ENCODE results near the gene CD9. TPM values are rescaled to one million over a fixed set of nuclear protein-coding genes. Genes with fewer than 3 reads are reported as not detected.

Gene CD9
- total and polyA plus RNA-seq, 2 donors = 215 to 554 TPM

- Histone ChIP-seq H3K4me3 (ENCODE audit: low read depth, low read length) (no peak overlapping the region), H3K36me3 (ENCODE audit: insufficient read depth) (no peaks in the 10 kb centered on the region), H3K4me1 (ENCODE audit: insufficient read depth) (no peaks in the 10 kb centered on the region), H3K27ac (ENCODE audit: low read depth) (no peak overlapping the region)
- WGBS = 94% methylated on average over 6 of the region's 6 CpGs
- no peak for DNase-seq (ENCODE audit: extremely low spot score)
Observed at GRCh38 chr12:6236641-6236940, 36.4 kb downstream of the CD9 start.

DNA sequence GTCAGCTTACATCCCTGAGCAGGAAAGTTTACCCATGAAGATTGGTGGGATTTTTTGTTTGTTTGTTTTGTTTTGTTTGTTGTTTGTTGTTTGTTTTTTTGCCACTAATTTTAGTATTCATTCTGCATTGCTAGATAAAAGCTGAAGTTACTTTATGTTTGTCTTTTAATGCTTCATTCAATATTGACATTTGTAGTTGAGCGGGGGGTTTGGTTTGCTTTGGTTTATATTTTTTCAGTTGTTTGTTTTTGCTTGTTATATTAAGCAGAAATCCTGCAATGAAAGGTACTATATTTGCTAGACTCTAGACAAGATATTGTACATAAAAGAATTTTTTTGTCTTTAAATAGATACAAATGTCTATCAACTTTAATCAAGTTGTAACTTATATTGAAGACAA lies 37.6 kb downstream of the CD9 start:
- Histone ChIP-seq H3K4me3 (ENCODE audit: low read depth, low read length) (no peak overlapping the region), H3K36me3 (ENCODE audit: insufficient read depth) (no peaks in the 10 kb centered on the region), H3K4me1 (ENCODE audit: insufficient read depth) (no peaks in the 10 kb centered on the region), H3K27ac (ENCODE audit: low read depth) (no peak overlapping the region)
- WGBS = 90% methylated on average over 1 of the region's 1 CpG
- DNase-seq (ENCODE audit: extremely low spot score) = no peak

DNA sequence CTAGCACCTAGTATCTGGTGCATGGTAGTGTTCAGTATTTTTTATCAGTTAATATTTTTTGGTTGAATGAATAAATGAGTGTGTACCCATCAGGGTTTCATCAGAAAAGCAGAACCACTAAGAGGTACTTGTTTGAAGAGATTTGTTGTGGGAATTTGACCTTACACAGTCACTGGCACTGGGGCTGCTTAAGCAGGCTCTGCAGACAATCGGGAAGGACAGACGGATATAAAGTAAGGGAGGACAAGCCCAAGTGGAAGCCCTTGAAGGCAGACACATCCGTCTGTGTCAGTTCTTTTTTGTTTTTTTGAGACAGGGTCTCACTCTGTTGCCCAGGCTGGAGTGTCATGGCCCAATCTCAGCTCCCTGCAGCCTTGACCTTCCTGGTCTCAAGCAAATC lies 38.7 kb downstream of the CD9 start:
- H3K36me3 ChIP-seq (ENCODE audit: insufficient read depth) = no peaks in the 10 kb centered on the region
- no peak overlapping the region for H3K4me3 ChIP-seq (ENCODE audit: low read depth, low read length)

GRCh38 chr12:6241495-6241894 lies 41.3 kb downstream of the CD9 start:
- no peaks in the 10 kb centered on the region for H3K4me1 ChIP-seq (ENCODE audit: insufficient read depth)
- DNase-seq (ENCODE audit: extremely low spot score) = no peak
- no peaks in the 10 kb centered on the region for H3K36me3 ChIP-seq (ENCODE audit: insufficient read depth)
- 38% methylated on average over 7 of the region's 7 CpGs for WGBS
- no peak overlapping the region for H3K27ac ChIP-seq (ENCODE audit: low read depth)
- H3K4me3 ChIP-seq (ENCODE audit: low read depth, low read length) = no peak overlapping the region

More for the DNA sequence above, 38.7 kb downstream of the CD9 start:
- Histone ChIP-seq H3K4me1 (ENCODE audit: insufficient read depth) (no peaks in the 10 kb centered on the region), H3K27ac (ENCODE audit: low read depth) (no peak overlapping the region)
- no peak for DNase-seq (ENCODE audit: extremely low spot score)
- 93% methylated on average over 3 of the region's 3 CpGs for WGBS

- Histone ChIP-seq H3K36me3 (ENCODE audit: insufficient read depth) (no peaks in the 10 kb centered on the region), H3K4me1 (ENCODE audit: insufficient read depth) (no peaks in the 10 kb centered on the region), H3K4me3 (ENCODE audit: low read depth, low read length) (no peak overlapping the region), H3K27ac (ENCODE audit: low read depth) (no peak overlapping the region)
- WGBS = 72% methylated on average over 2 of the region's 2 CpGs
- no peak for DNase-seq (ENCODE audit: extremely low spot score)
Observed at GRCh38 chr12:6249580-6249979, 49.4 kb downstream of the CD9 start.

DNA sequence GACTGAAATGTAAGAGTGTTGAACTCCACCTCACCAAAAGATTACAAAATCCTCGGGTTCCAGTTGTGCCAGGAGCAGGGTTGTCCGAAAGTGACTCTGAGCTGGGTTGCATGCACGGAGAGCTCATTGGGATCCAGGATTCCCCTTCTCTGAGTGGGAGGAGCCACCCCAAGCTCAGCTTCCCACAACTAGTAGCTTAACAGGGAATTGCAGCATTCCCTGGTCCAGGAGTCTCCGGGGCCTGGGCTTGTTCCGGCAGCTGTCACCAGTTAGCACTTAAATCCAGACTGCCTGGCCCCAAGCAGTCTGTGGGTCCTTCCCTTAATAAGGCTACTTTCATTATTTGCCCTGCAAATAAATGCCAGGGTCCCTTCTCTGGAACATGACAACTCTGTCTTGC lies 50.1 kb downstream of the CD9 start:
- Histone ChIP-seq H3K36me3 (ENCODE audit: insufficient read depth) (no peaks in the 10 kb centered on the region), H3K4me1 (ENCODE audit: insufficient read depth) (no peaks in the 10 kb centered on the region), H3K27ac (ENCODE audit: low read depth) (no peak overlapping the region), H3K4me3 (ENCODE audit: low read depth, low read length) (no peak overlapping the region)
- 55% methylated on average over 5 of the region's 5 CpGs for WGBS
- no peak for DNase-seq (ENCODE audit: extremely low spot score)

DNA sequence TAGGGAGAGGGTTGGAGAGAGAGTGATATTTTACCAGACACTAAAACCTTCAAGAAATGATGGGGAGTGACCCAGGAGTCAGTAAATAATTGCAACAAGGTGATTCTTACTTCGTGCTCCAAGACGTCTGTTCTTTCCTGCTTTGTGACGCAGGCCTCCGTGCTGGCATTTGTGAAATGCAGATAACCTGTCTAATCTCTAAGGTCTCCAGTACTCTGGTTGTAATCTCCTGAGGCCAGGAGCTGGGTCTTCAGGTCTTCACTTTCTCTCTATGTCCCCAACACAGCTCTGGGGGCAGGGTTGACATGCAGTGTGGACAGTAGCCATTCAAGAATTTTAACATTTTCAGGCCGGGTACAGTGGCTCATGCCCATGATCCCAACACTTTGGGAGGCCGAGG lies 53.1 kb downstream of the CD9 start:
- no peak for DNase-seq (ENCODE audit: extremely low spot score)
- WGBS = 85% methylated on average over 6 of the region's 6 CpGs
- Histone ChIP-seq H3K4me3 (ENCODE audit: low read depth, low read length) (no peak overlapping the region), H3K36me3 (ENCODE audit: insufficient read depth) (no peaks in the 10 kb centered on the region), H3K27ac (ENCODE audit: low read depth) (no peak overlapping the region), H3K4me1 (ENCODE audit: insufficient read depth) (no peaks in the 10 kb centered on the region)

- Histone ChIP-seq H3K27ac (ENCODE audit: low read depth) (no peak overlapping the region), H3K36me3 (ENCODE audit: insufficient read depth) (no peaks in the 10 kb centered on the region), H3K4me1 (ENCODE audit: insufficient read depth) (no peaks in the 10 kb centered on the region), H3K4me3 (ENCODE audit: low read depth, low read length) (no peak overlapping the region)
- DNase-seq (ENCODE audit: extremely low spot score) = no peak
- 85% methylated on average over 8 of the region's 8 CpGs for WGBS
Observed at GRCh38 chr12:6254491-6254890, 54.3 kb downstream of the CD9 start.

DNA sequence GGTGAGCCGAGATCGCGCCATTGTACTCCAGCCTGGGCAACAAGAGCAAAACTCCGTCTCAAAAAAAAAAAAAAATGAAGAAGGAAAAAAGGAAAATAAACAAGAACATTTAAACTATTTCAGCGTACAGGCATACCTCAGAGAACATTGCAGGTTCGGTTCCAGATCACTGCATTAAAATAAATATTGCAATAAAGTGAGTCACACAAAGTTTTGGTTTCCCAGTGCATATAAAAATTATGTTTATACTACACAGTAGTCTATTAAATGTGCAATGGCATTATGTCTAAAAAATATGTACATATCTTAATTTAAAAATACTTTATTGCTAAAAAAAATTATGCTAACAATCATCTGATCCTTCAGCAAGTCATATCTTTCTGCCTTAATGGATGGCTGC lies 56.8 kb downstream of the CD9 start:
- Histone ChIP-seq H3K36me3 (ENCODE audit: insufficient read depth) (no peaks in the 10 kb centered on the region), H3K4me3 (ENCODE audit: low read depth, low read length) (no peak overlapping the region), H3K4me1 (ENCODE audit: insufficient read depth) (no peaks in the 10 kb centered on the region), H3K27ac (ENCODE audit: low read depth) (no peak overlapping the region)
- no peak for DNase-seq (ENCODE audit: extremely low spot score)
- 80% methylated on average over 6 of the region's 6 CpGs for WGBS

DNA sequence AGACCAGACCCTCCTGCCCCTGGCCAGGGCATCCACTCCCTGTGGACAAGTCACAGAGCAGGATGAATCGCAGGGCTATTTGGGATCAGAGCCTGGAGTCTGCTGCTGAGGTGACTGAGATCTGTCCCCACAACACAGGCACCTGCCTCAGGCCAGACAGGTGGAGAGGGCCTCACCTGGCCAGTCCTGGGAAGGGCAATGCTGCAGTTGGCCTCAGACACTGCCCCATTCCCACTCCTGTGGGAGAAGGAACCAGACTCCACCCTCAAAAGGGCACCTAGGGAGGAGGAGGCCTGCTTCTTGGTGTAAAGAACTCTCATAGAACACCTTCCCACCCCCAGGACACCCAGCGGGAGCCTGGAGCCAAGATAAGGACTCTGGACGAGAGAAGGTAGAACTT lies 62.0 kb downstream of the CD9 start:
- DNase-seq (ENCODE audit: extremely low spot score) = no peak
- H3K4me1 ChIP-seq (ENCODE audit: insufficient read depth) = no peaks in the 10 kb centered on the region
- H3K36me3 ChIP-seq (ENCODE audit: insufficient read depth) = no peaks in the 10 kb centered on the region
- no peak overlapping the region for H3K27ac ChIP-seq (ENCODE audit: low read depth)
- 86% methylated on average over 3 of the region's 3 CpGs for WGBS
- no peak overlapping the region for H3K4me3 ChIP-seq (ENCODE audit: low read depth, low read length)

DNA sequence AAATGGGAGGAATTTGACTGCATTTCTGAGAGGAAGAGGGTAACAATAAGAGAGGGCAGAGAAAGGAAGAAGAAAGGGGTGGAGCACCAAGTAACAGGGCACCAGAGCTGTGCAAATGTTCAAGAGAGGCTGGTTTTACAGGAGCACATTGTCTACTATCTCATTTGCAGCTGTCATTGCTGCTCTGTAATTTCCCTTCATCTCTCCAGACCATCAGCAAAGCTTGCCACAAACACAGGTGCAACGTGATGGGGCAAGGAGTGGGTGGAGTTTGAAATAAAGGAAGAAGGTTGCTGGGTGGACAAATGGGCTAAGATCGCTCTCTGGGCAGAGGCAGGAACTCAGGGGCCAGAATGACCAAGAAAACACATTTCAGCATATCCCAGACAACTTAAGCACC lies 62.4 kb downstream of the CD9 start:
- H3K36me3 ChIP-seq (ENCODE audit: insufficient read depth) = no peaks in the 10 kb centered on the region
- DNase-seq (ENCODE audit: extremely low spot score) = no peak
- no peak overlapping the region for H3K4me3 ChIP-seq (ENCODE audit: low read depth, low read length)
- no peak overlapping the region for H3K27ac ChIP-seq (ENCODE audit: low read depth)
- 66% methylated on average over 2 of the region's 2 CpGs for WGBS
- H3K4me1 ChIP-seq (ENCODE audit: insufficient read depth) = no peaks in the 10 kb centered on the region

DNA sequence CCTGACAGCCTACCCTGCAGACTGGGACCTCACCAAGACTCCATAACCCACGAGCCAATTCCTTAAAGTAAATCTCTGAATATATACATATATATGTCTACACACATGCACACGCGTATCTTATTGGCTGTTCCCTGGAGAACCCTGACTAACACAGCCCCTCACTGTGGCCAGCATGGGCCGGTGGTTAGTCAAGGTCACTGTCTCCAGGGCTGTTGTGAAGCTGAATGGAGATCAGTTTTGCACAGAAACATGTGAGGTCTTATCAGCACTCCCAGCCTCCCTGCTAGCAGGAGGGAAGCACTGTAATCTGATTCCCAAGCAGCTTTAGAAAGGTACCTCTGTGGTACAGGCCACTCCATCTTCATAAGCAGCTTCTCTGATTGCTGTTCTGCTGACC lies 63.7 kb downstream of the CD9 start:
- Histone ChIP-seq H3K27ac (ENCODE audit: low read depth) (no peak overlapping the region), H3K4me3 (ENCODE audit: low read depth, low read length) (no peak overlapping the region), H3K36me3 (ENCODE audit: insufficient read depth) (no peaks in the 10 kb centered on the region), H3K4me1 (ENCODE audit: insufficient read depth) (no peaks in the 10 kb centered on the region)
- WGBS = 71% methylated on average over 4 of the region's 4 CpGs
- no peak for DNase-seq (ENCODE audit: extremely low spot score)

GRCh38 chr12:6264402-6265037 lies 64.3 kb downstream of the CD9 start:
- H3K4me1 ChIP-seq (ENCODE audit: insufficient read depth) = no peaks in the 10 kb centered on the region
- H3K4me3 ChIP-seq (ENCODE audit: low read depth, low read length) = no peak overlapping the region
- no peak overlapping the region for H3K27ac ChIP-seq (ENCODE audit: low read depth)
- DNase-seq (ENCODE audit: extremely low spot score) = no peak
- H3K36me3 ChIP-seq (ENCODE audit: insufficient read depth) = no peaks in the 10 kb centered on the region
- 82% methylated on average over 11 of the region's 11 CpGs for WGBS

DNA sequence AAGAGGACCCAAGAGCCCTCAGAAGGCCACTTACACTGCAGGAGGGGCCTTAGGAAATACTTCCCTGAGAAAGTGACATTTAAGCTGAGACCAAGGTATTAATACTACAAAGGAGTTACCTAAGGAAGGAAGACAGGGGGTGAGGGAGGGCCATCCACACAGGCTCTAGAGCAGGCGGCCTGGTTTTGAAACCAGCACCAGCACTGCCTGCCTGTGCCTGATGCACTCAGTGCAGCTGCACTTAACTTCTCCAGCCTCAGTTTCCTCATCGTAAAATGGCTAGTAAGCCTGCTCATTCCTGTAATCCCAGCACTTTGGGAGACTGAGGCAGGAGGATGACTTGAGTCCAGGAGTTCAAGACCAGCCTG lies 64.8 kb downstream of the CD9 start:
- DNase-seq (ENCODE audit: extremely low spot score) = no peak
- no peaks in the 10 kb centered on the region for H3K4me1 ChIP-seq (ENCODE audit: insufficient read depth)
- no peak overlapping the region for H3K4me3 ChIP-seq (ENCODE audit: low read depth, low read length)
- H3K27ac ChIP-seq (ENCODE audit: low read depth) = no peak overlapping the region
- H3K36me3 ChIP-seq (ENCODE audit: insufficient read depth) = no peaks in the 10 kb centered on the region
- WGBS = 96% methylated on average over 2 of the region's 2 CpGs

- H3K27ac ChIP-seq (ENCODE audit: low read depth) = no peak overlapping the region
- H3K4me1 ChIP-seq (ENCODE audit: insufficient read depth) = no peaks in the 10 kb centered on the region
- no peak overlapping the region for H3K4me3 ChIP-seq (ENCODE audit: low read depth, low read length)
- 87% methylated on average over 7 of the region's 7 CpGs for WGBS
- H3K36me3 ChIP-seq (ENCODE audit: insufficient read depth) = no peaks in the 10 kb centered on the region
- no peak for DNase-seq (ENCODE audit: extremely low spot score)
Observed at GRCh38 chr12:6266541-6266966, 66.4 kb downstream of the CD9 start.
